MCF 10A (cell line): ENCODE data around the gene ASB6. TPM values are rescaled to one million over a fixed set of nuclear protein-coding genes. Genes with fewer than 3 reads are reported as not detected.

Experiments used
- BruUV-seq: library from RNA; stranded (reverse); fragments of 400-500 nt; replicated peaks from 2 replicates; lab custom pipeline; 2021; lab: Mats Ljungman, UMichigan
- CTCF ChIA-PET: fragments of 300-600 bp; sonication (Branson Sonifier 250); formaldehyde crosslinking; extraction: SDS; loops from one replicate; lab custom pipeline; 2021; ENCODE audit warnings: antibody characterized with exemption, inconsistent platforms; lab: Yijun Ruan, JAX
- POLR2A ChIA-PET: fragments of 300-600, 350-650 bp; sonication (Branson Sonifier 250); formaldehyde crosslinking; extraction: SDS; loops from one replicate; lab custom pipeline; 2020; ENCODE audit warnings: antibody characterized with exemption, inconsistent platforms; lab: Yijun Ruan, JAX
- DNase-seq: peaks from one replicate; pipeline ENCODE4 v3.0.0-alpha.2; 2018; ENCODE audit not compliant: unreplicated experiment
- H3K27ac Mint-ChIP-seq: one replicate; pipeline ENCODE4 v1.8.0; 2022; ENCODE audit warnings: mild to moderate bottlenecking, low read depth, mixed read lengths; ENCODE audit not compliant: unreplicated experiment
- H3K27me3 Mint-ChIP-seq: one replicate; pipeline ENCODE4 v1.8.0; 2022; ENCODE audit warnings: mixed read lengths; ENCODE audit not compliant: insufficient read depth, unreplicated experiment
- H3K36me3 Mint-ChIP-seq: one replicate; pipeline ENCODE4 v1.8.0; 2022; ENCODE audit warnings: mild to moderate bottlenecking, moderate library complexity, mixed read lengths; ENCODE audit not compliant: insufficient read depth, unreplicated experiment
- H3K4me1 Mint-ChIP-seq: one replicate; pipeline ENCODE4 v1.8.0; 2022; ENCODE audit warnings: mixed read lengths; ENCODE audit not compliant: insufficient read depth, unreplicated experiment
- H3K4me3 Mint-ChIP-seq: one replicate; pipeline ENCODE4 v1.8.0; 2022; ENCODE audit warnings: mild to moderate bottlenecking, moderate library complexity, mixed read lengths; ENCODE audit not compliant: unreplicated experiment
- H3K9me3 Mint-ChIP-seq: one replicate; pipeline ENCODE4 v1.8.0; 2022; ENCODE audit warnings: mixed read lengths; ENCODE audit not compliant: unreplicated experiment
- intact Hi-C: fragments of 100-400 bp; cut with micrococcal nuclease; formaldehyde crosslinking; loops from 2 replicates; pipeline ENCODE4 v1.14.1; 2022
- total RNA-seq: library from RNA; stranded (reverse); gene quantifications from 2 replicates; pipeline ENCODE4 v1.2.3, GENCODE V29; 2022
- TF ChIP-seq, protein P1 (sequence below): fragments of 200-600 bp; IDR thresholded peaks from one replicate; pipeline ENCODE4 v1.8.0; 2022; ENCODE audit warnings: antibody characterized with exemption, mild to moderate bottlenecking; ENCODE audit not compliant: unreplicated experiment

Gene ASB6
- total RNA-seq, 1 experiment from 2014 or later, result 14.4 TPM

GRCh38 chr9:129635099-129636065, 6.6 kb downstream of the ASB6 start:
- TF ChIP-seq, protein P1, sequence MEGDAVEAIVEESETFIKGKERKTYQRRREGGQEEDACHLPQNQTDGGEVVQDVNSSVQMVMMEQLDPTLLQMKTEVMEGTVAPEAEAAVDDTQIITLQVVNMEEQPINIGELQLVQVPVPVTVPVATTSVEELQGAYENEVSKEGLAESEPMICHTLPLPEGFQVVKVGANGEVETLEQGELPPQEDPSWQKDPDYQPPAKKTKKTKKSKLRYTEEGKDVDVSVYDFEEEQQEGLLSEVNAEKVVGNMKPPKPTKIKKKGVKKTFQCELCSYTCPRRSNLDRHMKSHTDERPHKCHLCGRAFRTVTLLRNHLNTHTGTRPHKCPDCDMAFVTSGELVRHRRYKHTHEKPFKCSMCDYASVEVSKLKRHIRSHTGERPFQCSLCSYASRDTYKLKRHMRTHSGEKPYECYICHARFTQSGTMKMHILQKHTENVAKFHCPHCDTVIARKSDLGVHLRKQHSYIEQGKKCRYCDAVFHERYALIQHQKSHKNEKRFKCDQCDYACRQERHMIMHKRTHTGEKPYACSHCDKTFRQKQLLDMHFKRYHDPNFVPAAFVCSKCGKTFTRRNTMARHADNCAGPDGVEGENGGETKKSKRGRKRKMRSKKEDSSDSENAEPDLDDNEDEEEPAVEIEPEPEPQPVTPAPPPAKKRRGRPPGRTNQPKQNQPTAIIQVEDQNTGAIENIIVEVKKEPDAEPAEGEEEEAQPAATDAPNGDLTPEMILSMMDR, result no peak
- ChIA-PET POLR2A (interaction anchor here (1.5 kb wide), 1 partner anchor 9 kb away, joined by 4 read pairs; the partner anchor contains the start of gene NTMT1), CTCF (interaction anchor here (0.7 to 1.6 kb wide), 3 partner anchors 11 to 510 kb away, joined by 3 to 7 read pairs (median 3); no protein-coding TSS in a partner anchor)
- Mint-ChIP-seq H3K36me3 (peaks cover 49% of the 10 kb centered on the region), H3K27me3 (no peaks in the 10 kb centered on the region), H3K4me3 (no peak overlapping the region), H3K27ac (no peak overlapping the region), H3K4me1 (peaks cover 16% of the 10 kb centered on the region), H3K9me3 (no peaks in the 10 kb centered on the region)
- no peak for DNase-seq
- no TSS peak for BruUV-seq
- intact Hi-C loops, result no loop called here

- no peak overlapping the region for H3K4me3 Mint-ChIP-seq
- no peak overlapping the region for H3K27ac Mint-ChIP-seq
- peaks cover 19% of the 10 kb centered on the region for H3K4me1 Mint-ChIP-seq
- ChIA-PET POLR2A (no interaction called here), CTCF (interaction anchor here (1.4 kb wide), 1 partner anchor 9 kb away, joined by 3 read pairs; no protein-coding TSS in a partner anchor)
- intact Hi-C loops, result no loop called here
- H3K27me3 Mint-ChIP-seq, result no peaks in the 10 kb centered on the region
- peaks cover 49% of the 10 kb centered on the region for H3K36me3 Mint-ChIP-seq
- H3K9me3 Mint-ChIP-seq, result no peaks in the 10 kb centered on the region
- TF ChIP-seq, protein P1, result no peak
- no peak for DNase-seq
- no TSS peak for BruUV-seq
These were observed 8.1 kb downstream of the ASB6 start for GRCh38 chr9:129633848-129634247.

DNA sequence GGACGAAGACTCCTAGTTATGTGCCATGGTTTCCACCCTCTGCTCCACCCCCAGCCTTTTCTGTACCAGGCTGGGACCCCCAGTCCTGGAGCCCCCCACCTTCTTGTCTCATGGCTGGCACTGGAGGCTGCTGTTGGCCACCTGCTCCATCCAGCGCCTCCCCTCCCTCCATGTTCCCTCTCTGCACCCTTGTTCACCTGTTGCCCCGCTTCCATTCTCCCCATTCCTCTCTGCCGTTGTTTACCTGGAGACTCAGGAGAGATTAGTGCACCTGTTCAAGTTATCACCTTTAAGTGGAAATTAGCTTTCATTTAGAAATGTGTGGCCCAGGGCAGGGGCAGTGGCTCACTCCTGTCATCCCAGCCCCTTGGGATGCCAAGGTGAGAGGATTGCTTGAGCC, 8.7 kb downstream of the ASB6 start:
- H3K4me1 Mint-ChIP-seq, result peaks cover 19% of the 10 kb centered on the region
- H3K4me3 Mint-ChIP-seq, result no peak overlapping the region
- CTCF ChIA-PET, result interaction anchor here (1.0 to 1.4 kb wide), 2 partner anchors 9 to 145 kb away, joined by 3 read pairs; no protein-coding TSS in a partner anchor
- no peaks in the 10 kb centered on the region for H3K27me3 Mint-ChIP-seq
- H3K27ac Mint-ChIP-seq, result no peak overlapping the region
- no peak for DNase-seq
- TF ChIP-seq, protein P1, result no peak
- peaks cover 47% of the 10 kb centered on the region for H3K36me3 Mint-ChIP-seq
- H3K9me3 Mint-ChIP-seq, result no peaks in the 10 kb centered on the region
- BruUV-seq, result no TSS peak
- intact Hi-C loops, result no loop called here
- POLR2A ChIA-PET, result interaction anchor here (0.6 kb wide), 1 partner anchor 499 kb away, joined by 3 read pairs; no protein-coding TSS in a partner anchor

DNA sequence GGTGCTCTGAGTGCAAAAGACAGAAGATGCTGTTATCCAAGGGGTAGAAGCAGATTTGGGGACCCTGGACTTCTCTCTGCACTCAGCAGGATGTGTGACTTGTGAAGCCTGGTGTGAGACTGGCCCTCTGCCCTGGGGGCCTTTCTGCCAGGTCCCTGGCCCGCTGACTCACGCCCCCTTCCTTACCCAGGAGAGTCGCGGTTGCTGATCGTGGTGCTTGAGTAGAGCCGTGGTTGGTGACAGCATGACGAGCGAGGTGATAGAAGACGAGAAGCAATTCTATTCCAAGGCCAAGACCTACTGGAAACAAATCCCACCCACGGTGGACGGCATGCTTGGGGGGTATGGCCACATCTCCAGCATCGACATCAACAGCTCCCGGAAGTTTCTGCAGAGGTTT, 9.5 kb downstream of the ASB6 start:
- no peaks in the 10 kb centered on the region for H3K9me3 Mint-ChIP-seq
- CTCF ChIA-PET, result interaction anchor here (0.5 to 5.0 kb wide), 5 partner anchors 8 to 460 kb away, joined by 3 to 23 read pairs (median 3); no protein-coding TSS in a partner anchor
- DNase-seq, result no peak
- TF ChIP-seq, protein P1, result no peak
- no peak overlapping the region for H3K27ac Mint-ChIP-seq
- no peaks in the 10 kb centered on the region for H3K27me3 Mint-ChIP-seq
- peaks cover 43% of the 10 kb centered on the region for H3K36me3 Mint-ChIP-seq
- peaks cover 23% of the 10 kb centered on the region for H3K4me1 Mint-ChIP-seq
- POLR2A ChIA-PET, result interaction anchor here (7.2 kb wide), 1 partner anchor 7 kb away, joined by 55 read pairs; the partner anchor contains the start of gene ASB6
- intact Hi-C loops, result no loop called here
- no peak overlapping the region for H3K4me3 Mint-ChIP-seq
- BruUV-seq, result no TSS peak
